HG03175 (cell line): ENCODE results near the gene JUND.

ENCODE experiments used
- ATAC-seq: cut with Tn5 transposase; IDR thresholded peaks from one replicate; pipeline ENCODE4 v1.9.1; 2021; ENCODE audit warnings: mild to moderate bottlenecking, moderate library complexity; ENCODE audit not compliant: unreplicated experiment

The JUND gene

GRCh38 chr19:18308948-18309325 is 27.5 kb upstream of the JUND start:
- ATAC-seq = no peak

- ATAC-seq = no peak
These were observed 26.9 kb upstream of the JUND start for GRCh38 chr19:18308051-18308947.

GRCh38 chr19:18307271-18307681 is 25.9 kb upstream of the JUND start:
- ATAC-seq = no peak

GRCh38 chr19:18306888-18307260 is 25.5 kb upstream of the JUND start:
- ATAC-seq = no peak

- ATAC-seq = no peak
These were observed 24.9 kb upstream of the JUND start for GRCh38 chr19:18306209-18306887.

- no peak for ATAC-seq
These were observed 23.3 kb upstream of the JUND start for GRCh38 chr19:18304458-18305310.

- no peak for ATAC-seq
These were observed 22.7 kb upstream of the JUND start for GRCh38 chr19:18304208-18304457.

- ATAC-seq = no peak
These were observed 20.3 kb upstream of the JUND start for GRCh38 chr19:18301718-18302111.

GRCh38 chr19:18300930-18301717 is 19.7 kb upstream of the JUND start:
- no peak for ATAC-seq

GRCh38 chr19:18299654-18300053 is 18.2 kb upstream of the JUND start:
- no peak for ATAC-seq

GRCh38 chr19:18298601-18299000 is 17.2 kb upstream of the JUND start:
- ATAC-seq = no peak

- ATAC-seq = no peak
These were observed 15.9 kb upstream of the JUND start for GRCh38 chr19:18297308-18297707.

GRCh38 chr19:18295034-18295451 is 13.6 kb upstream of the JUND start:
- no peak for ATAC-seq

GRCh38 chr19:18294467-18294864 is 13.0 kb upstream of the JUND start:
- ATAC-seq = no peak

- ATAC-seq = no peak
These were observed 12.4 kb upstream of the JUND start for GRCh38 chr19:18293642-18294466.

GRCh38 chr19:18292810-18293641 is 11.6 kb upstream of the JUND start:
- ATAC-seq = no peak

GRCh38 chr19:18292462-18292809 is 11.0 kb upstream of the JUND start:
- no peak for ATAC-seq

- peak; percentile 43 for ATAC-seq
These were observed 10.4 kb upstream of the JUND start for GRCh38 chr19:18291590-18292461.
